ACC112 (cell line): Measurements from ENCODE around the gene GRIK5.
"Not testable (repeated sequence)": the region's sequence is repeated elsewhere in the genome, so short reads cannot be mapped to it uniquely, and the experiment has no call there.

Experiments
- H2AFZ ChIP-seq: fragments of 200-600 bp; sonication (generic); one replicate; pipeline ENCODE4 v1.6.0; 2017; ENCODE audit warnings: antibody characterized with exemption, low read length; ENCODE audit not compliant: unreplicated experiment
- H3K27ac ChIP-seq: fragments of 200-600 bp; sonication (generic); 2 replicates; pipeline ENCODE4 v1.5.1; 2014; ENCODE audit warnings: low read depth, mild to moderate bottlenecking, antibody characterized with exemption, low read length, moderate library complexity
- H3K27me3 ChIP-seq: fragments of 200-600 bp; sonication (generic); 2 replicates; pipeline ENCODE4 v1.6.1; 2014; ENCODE audit warnings: mild to moderate bottlenecking, antibody characterized with exemption, low read length, moderate library complexity, mixed read lengths; ENCODE audit not compliant: insufficient read depth
- H3K36me3 ChIP-seq: fragments of 200-600 bp; sonication (generic); 2 replicates; pipeline ENCODE4 v1.6.1; 2016; ENCODE audit warnings: mild to moderate bottlenecking, antibody characterized with exemption, low read length, moderate library complexity, mixed read lengths; ENCODE audit not compliant: insufficient read depth
- H3K4me1 ChIP-seq: fragments of 200-600 bp; sonication (generic); one replicate; pipeline ENCODE4 v1.6.1; 2016; ENCODE audit warnings: low read length, mixed read lengths; ENCODE audit not compliant: insufficient read depth, unreplicated experiment, control insufficient read depth
- H3K4me3 ChIP-seq: fragments of 200-600 bp; sonication (generic); 2 replicates; pipeline ENCODE4 v1.5.1; 2014; ENCODE audit warnings: mild to moderate bottlenecking, low read depth, low read length
- H3K79me2 ChIP-seq: fragments of 200-600 bp; sonication (generic); one replicate; pipeline ENCODE4 v1.6.0; 2016; ENCODE audit warnings: low read length; ENCODE audit not compliant: control insufficient read depth, unreplicated experiment, insufficient read depth

GRIK5 gene

DNA sequence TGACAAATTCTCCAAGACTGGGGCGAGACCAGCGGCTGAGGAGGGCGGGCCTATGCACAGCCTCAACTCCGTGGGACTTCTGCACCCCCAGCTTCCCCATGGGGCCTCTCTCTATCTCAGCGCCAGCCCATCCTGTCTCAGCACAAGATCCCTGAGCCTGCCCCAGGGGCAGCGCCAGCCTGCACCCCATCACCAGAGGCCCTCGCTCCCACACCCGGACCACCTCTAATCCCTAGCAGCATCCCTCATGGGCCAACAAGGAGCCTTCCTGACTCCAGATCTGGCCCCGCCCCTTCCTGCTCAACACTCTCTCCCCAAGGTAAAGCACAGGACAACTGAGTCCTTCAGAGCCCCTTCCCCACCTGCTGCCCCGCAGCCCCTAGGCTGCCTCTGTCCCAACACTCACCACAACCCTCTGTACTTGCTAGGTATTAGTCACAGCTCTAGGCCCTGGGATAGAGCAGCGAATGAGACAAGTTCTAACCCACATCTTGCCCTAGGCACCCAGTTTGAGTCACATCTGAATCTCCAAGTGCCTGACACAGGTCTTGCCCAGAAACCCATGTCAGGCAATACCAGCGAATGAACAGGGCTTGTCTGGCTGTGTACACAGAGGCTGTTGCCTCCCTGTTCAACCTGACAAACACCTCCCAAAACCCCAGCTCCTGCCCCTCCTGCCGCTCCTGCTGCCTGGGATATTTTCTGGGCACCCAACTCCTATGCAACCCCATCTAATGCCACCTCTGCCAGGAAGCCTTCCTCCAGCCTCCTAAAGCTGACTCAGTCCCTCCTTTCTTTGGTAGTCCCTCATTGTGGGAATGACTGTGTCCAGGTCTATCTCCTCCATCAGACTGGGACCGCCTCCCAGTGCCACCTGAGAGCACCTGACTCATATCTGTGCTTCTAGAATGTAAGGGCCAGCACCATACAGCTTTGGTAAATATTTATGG, 18.6 kb downstream of the GRIK5 start:
- no peak overlapping the region for H2AFZ ChIP-seq
- no peaks in the 10 kb centered on the region for H3K27me3 ChIP-seq
- no peak overlapping the region for H3K4me3 ChIP-seq
- no peaks in the 10 kb centered on the region for H3K79me2 ChIP-seq
- H3K27ac ChIP-seq, result no peak overlapping the region
- no peaks in the 10 kb centered on the region for H3K36me3 ChIP-seq
- no peaks in the 10 kb centered on the region for H3K4me1 ChIP-seq

- Histone ChIP-seq H3K36me3 (no peaks in the 10 kb centered on the region), H3K4me3 (peak overlapping the region; percentile 60), H3K4me1 (no peaks in the 10 kb centered on the region), H3K27ac (no peak overlapping the region), H2AFZ (peak overlapping the region; percentile 13), H3K79me2 (no peaks in the 10 kb centered on the region), H3K27me3 (no peaks in the 10 kb centered on the region)
These were observed 21.0 kb downstream of the GRIK5 start for GRCh38 chr19:42048992-42049391.

DNA sequence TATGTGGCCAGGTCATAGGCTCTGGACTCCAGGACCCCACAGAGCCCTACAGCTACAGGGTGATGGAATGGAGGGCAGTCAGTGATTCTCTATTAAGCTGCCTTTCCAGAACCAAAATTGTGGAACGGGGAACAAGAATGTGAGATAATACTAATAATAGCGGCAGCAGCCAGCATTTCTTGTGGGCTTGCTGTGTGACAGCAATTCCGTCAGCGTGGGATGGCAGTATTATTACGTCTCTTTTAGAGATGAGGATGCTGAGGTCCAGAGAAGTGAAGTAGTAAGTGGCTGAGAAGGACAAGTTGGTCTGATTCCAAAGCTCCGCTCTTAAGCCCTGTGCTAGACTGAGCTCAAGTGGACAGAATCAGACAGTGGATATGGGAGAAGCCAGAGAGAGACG, 24.4 kb downstream of the GRIK5 start:
- H2AFZ ChIP-seq, result no peak overlapping the region
- no peaks in the 10 kb centered on the region for H3K79me2 ChIP-seq
- H3K27ac ChIP-seq, result no peak overlapping the region
- no peak overlapping the region for H3K4me3 ChIP-seq
- no peaks in the 10 kb centered on the region for H3K36me3 ChIP-seq
- H3K27me3 ChIP-seq, result no peaks in the 10 kb centered on the region
- H3K4me1 ChIP-seq, result no peaks in the 10 kb centered on the region

- Histone ChIP-seq H2AFZ (no peak overlapping the region), H3K27me3 (no peaks in the 10 kb centered on the region), H3K4me1 (no peaks in the 10 kb centered on the region), H3K36me3 (no peaks in the 10 kb centered on the region), H3K4me3 (no peak overlapping the region), H3K79me2 (no peaks in the 10 kb centered on the region), H3K27ac (no peak overlapping the region)
These were observed 27.4 kb downstream of the GRIK5 start for GRCh38 chr19:42042455-42043170.

DNA sequence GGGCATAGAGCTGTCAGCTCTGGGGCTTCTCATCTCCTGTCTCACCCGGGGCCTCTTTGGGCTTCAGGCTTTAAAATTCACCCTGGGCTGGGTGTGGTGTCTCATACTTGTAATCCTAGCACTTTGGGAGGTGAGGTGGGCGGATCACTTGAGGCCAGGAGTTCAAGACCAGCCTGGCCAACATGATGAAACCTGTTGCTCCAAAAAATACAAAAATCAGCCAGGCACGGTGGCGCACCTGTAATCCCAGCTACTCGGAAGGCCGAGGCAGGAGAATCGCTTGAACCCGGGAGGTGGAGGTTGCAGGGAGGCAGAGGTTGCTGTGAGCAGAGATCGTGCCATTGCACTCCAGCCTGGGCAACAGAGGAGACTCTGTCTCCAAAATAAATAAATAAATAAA, 29.5 kb downstream of the GRIK5 start:
- H3K27me3 ChIP-seq, H3K36me3 ChIP-seq, H3K27ac ChIP-seq, H2AFZ ChIP-seq, H3K4me3 ChIP-seq, H3K4me1 ChIP-seq, H3K79me2 ChIP-seq: not testable (repeated sequence)

DNA sequence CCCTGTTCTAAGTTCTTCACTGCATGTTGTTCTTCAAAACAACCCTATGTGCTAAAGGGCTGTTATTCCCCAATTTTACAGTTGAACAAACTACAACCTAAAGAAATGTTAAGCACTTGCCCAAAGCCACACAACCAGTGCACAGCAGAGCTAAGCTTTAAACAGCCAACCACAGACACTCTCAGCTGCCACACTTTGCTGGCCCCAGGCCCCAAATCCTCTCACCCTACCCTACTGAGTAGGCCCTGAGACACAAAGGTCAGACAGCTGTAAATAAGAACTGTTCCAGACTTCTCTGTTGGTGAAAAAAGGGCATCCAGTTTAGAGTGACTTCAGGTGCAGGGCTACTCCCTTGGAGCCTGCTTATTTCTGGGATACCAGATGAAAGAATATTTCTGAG, 30.0 kb downstream of the GRIK5 start:
- H3K79me2 ChIP-seq, result no peaks in the 10 kb centered on the region
- no peak overlapping the region for H2AFZ ChIP-seq
- H3K27me3 ChIP-seq, result no peaks in the 10 kb centered on the region
- H3K27ac ChIP-seq, result no peak overlapping the region
- peaks cover 3% of the 10 kb centered on the region for H3K4me1 ChIP-seq
- H3K4me3 ChIP-seq, result no peak overlapping the region
- no peaks in the 10 kb centered on the region for H3K36me3 ChIP-seq

DNA sequence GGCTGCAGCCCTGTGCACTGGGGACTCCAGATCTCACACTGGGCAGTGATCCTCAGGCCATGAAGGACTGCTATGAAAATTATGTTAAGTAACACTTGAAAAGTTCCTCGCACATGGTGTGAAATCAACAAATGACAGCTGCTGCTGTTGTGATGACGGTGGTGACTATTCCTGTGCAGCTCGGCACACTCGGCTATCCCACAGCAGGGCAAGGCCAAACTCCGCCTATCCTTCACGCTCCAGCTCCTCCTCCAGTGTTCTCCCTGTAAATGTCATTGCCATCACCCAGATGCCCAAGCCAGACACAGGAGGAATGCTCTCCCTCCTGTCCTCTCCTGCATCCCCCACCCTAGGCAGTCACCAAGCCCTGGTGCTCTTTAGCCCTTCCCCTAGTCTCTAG, 31.3 kb downstream of the GRIK5 start:
- Histone ChIP-seq H3K4me1 (peaks cover 3% of the 10 kb centered on the region), H2AFZ (no peak overlapping the region), H3K27me3 (no peaks in the 10 kb centered on the region), H3K79me2 (no peaks in the 10 kb centered on the region), H3K4me3 (no peak overlapping the region), H3K27ac (no peak overlapping the region), H3K36me3 (no peaks in the 10 kb centered on the region)

DNA sequence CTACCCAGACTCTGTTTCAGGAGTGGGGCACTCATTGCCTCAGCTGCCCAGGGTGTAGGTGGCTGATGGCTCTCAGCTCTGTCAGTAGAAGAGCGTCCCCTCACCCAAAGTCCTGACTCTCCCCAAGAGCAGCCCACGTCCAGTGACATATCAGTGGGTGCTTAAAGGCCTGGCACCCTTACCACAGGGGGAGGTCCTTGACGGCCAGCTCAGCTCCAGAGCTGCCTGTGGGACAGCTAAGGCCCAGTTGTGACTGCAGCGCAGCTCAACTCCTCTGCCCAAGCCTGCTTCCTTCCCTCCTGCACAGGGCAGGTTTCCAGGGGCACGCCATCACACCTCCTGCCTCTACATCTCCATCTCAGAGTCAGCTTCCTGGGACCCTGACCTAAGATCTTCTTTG, 32.4 kb downstream of the GRIK5 start:
- Histone ChIP-seq H3K79me2 (no peaks in the 10 kb centered on the region), H2AFZ (no peak overlapping the region), H3K4me1 (peaks cover 3% of the 10 kb centered on the region), H3K36me3 (no peaks in the 10 kb centered on the region), H3K27me3 (no peaks in the 10 kb centered on the region), H3K27ac (no peak overlapping the region), H3K4me3 (no peak overlapping the region)

GRCh38 chr19:42034640-42035391, 35.2 kb downstream of the GRIK5 start:
- H3K79me2 ChIP-seq, H3K36me3 ChIP-seq, H2AFZ ChIP-seq, H3K4me1 ChIP-seq, H3K27me3 ChIP-seq: not testable (repeated sequence)
- H3K4me3 ChIP-seq, result peak overlapping the region; percentile 57
- peak overlapping the region; percentile 44; the same call in 1 of the 2 replicates for H3K27ac ChIP-seq

- Histone ChIP-seq H3K27ac (no peak overlapping the region), H3K4me3 (no peak overlapping the region), H3K79me2 (no peaks in the 10 kb centered on the region), H2AFZ (no peak overlapping the region), H3K36me3 (no peaks in the 10 kb centered on the region), H3K27me3 (no peaks in the 10 kb centered on the region; the same call in 1 of the 2 replicates), H3K4me1 (peaks cover 3% of the 10 kb centered on the region)
These were observed 36.6 kb downstream of the GRIK5 start for GRCh38 chr19:42033413-42033812.
